Astrocyte (in vitro differentiated cells and primary cell): ENCODE data around the gene PBX1. TPM values are rescaled to one million over a fixed set of nuclear protein-coding genes. Genes with fewer than 3 reads are reported as not detected.

ENCODE experiments used
- DNase-seq: peaks from one replicate; pipeline ENCODE4 v3.0.0-alpha.2; 2010; ENCODE audit warnings: low read depth
- FAIRE-seq: peaks from 2 replicates; lab custom pipeline; 2011; peaks lifted over from hg19 to GRCh38; lab: Jason Lieb, UNC
- H2AFZ ChIP-seq: 2 replicates; pipeline ENCODE4 v1.6.0; 2012; ENCODE audit warnings: low read depth, low read length, inconsistent platforms
- H3K27ac ChIP-seq: 2 replicates; pipeline ENCODE4 v1.5.1; 2011; ENCODE audit warnings: low read depth, low read length, inconsistent platforms
- H3K27me3 ChIP-seq: 2 replicates; pipeline ENCODE4 v1.6.0; 2011; ENCODE audit warnings: low read length, inconsistent platforms; ENCODE audit not compliant: insufficient read depth
- H3K36me3 ChIP-seq: 2 replicates; pipeline ENCODE4 v1.5.1; 2011; ENCODE audit warnings: low read length, inconsistent platforms; ENCODE audit not compliant: insufficient read depth
- H3K4me1 ChIP-seq: 2 replicates; pipeline ENCODE4 v1.5.1; 2011; ENCODE audit warnings: low read length, inconsistent platforms; ENCODE audit not compliant: insufficient read depth
- H3K4me2 ChIP-seq: 2 replicates; pipeline ENCODE4 v1.6.0; 2012; ENCODE audit warnings: low read length, inconsistent platforms
- H3K4me3 ChIP-seq: 2 replicates; pipeline ENCODE4 v1.5.1; 2011; ENCODE audit warnings: low read depth, mild to moderate bottlenecking, low read length, inconsistent platforms; ENCODE audit not compliant: insufficient read depth
- H3K79me2 ChIP-seq: 2 replicates; pipeline ENCODE4 v1.6.0; 2012; ENCODE audit warnings: mild to moderate bottlenecking, low read length, inconsistent platforms; ENCODE audit not compliant: insufficient read depth
- H3K9ac ChIP-seq: 2 replicates; pipeline ENCODE4 v1.6.0; 2012; ENCODE audit warnings: mild to moderate bottlenecking, low read length, inconsistent platforms
- H3K9me3 ChIP-seq: 2 replicates; pipeline ENCODE4 v1.5.1; 2012; ENCODE audit warnings: low read depth, mild to moderate bottlenecking, low read length, inconsistent platforms; ENCODE audit not compliant: insufficient read depth
- H4K20me1 ChIP-seq: 2 replicates; pipeline ENCODE4 v1.6.0; 2012; ENCODE audit warnings: low read length, inconsistent platforms; ENCODE audit not compliant: insufficient read depth
- H3K27ac Mint-ChIP-seq: one replicate; pipeline ENCODE4 v1.8.0; 2021; ENCODE audit warnings: mild to moderate bottlenecking, mixed read lengths; ENCODE audit not compliant: unreplicated experiment
- H3K27me3 Mint-ChIP-seq: one replicate; pipeline ENCODE4 v1.8.0; 2021; ENCODE audit warnings: low read depth, mixed read lengths; ENCODE audit not compliant: unreplicated experiment
- H3K36me3 Mint-ChIP-seq: one replicate; pipeline ENCODE4 v1.8.0; 2021; ENCODE audit warnings: low read depth, mixed read lengths; ENCODE audit not compliant: unreplicated experiment
- H3K4me1 Mint-ChIP-seq: one replicate; pipeline ENCODE4 v1.8.0; 2021; ENCODE audit warnings: low read depth, mixed read lengths; ENCODE audit not compliant: unreplicated experiment
- H3K4me3 Mint-ChIP-seq: one replicate; pipeline ENCODE4 v1.8.0; 2021; ENCODE audit warnings: mild to moderate bottlenecking, moderate library complexity, mixed read lengths; ENCODE audit not compliant: unreplicated experiment
- H3K9me3 Mint-ChIP-seq: one replicate; pipeline ENCODE4 v1.8.0; 2021; ENCODE audit warnings: mild to moderate bottlenecking, mixed read lengths; ENCODE audit not compliant: unreplicated experiment
- CTCF ChIP-seq: IDR thresholded peaks from 2 replicates; pipeline ENCODE4 v1.5.1; 2011; ENCODE audit warnings: low read depth, mild to moderate bottlenecking, inconsistent platforms, low read length, moderate library complexity; ENCODE audit not compliant: insufficient read depth
- EZH2 ChIP-seq: IDR thresholded peaks from 2 replicates; pipeline ENCODE4 v1.6.1; 2012; ENCODE audit warnings: mild to moderate bottlenecking, low read length, inconsistent platforms; ENCODE audit not compliant: insufficient read depth
- total RNA-seq: library from RNA; stranded (reverse); gene quantifications from 2 replicates; pipeline ENCODE4 v1.2.1, GENCODE V29; 2021

Gene PBX1
- total RNA-seq, 1 donor from 2014 or later, result 37.2 TPM

DNA sequence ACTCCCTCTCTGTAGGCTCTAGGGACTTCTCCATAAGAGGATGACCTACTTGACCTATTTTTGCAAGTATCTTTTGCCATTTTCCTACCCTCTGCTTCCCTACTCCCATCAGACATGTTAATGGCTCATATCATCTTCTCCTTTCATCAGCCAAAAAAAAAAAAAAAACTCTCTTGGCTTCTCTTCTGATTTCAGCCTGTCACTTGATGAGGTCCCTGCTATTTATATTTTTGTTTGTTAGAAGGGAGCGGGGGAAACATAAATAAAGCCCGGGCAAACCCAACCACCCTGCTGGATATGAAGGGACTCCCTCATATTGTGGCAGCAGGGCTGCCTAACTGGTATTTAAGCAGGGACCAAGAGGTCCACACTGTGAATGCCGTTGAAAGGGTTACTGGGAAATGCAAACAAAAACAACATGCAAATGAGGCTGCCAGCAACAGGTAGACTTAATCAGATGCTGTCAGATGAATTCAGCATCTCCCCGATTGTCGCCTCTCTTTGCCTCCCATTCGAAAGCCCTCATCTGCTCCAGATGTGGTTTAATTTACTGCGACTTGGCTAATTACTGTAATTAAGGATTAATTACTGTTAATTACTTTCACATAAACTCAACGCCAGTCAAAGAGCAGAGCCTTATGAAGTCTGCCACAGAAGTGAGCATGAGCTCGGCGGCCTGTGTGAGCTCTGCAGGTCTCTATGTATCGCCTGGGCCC lies 172.3 kb downstream of the PBX1 start:
- FAIRE-seq (no peak), DNase-seq (no peak)
- no peak overlapping the region for H3K4me3 Mint-ChIP-seq
- TF ChIP-seq CTCF, result no peak
- no peak for TF ChIP-seq EZH2
- no peaks in the 10 kb centered on the region for H3K36me3 ChIP-seq
- H3K27me3 ChIP-seq, result no peaks in the 10 kb centered on the region
- no peak overlapping the region for H3K27ac ChIP-seq
- no peaks in the 10 kb centered on the region for H3K27me3 Mint-ChIP-seq
- H4K20me1 ChIP-seq, result no peaks in the 10 kb centered on the region
- H3K4me3 ChIP-seq, result no peak overlapping the region
- H3K36me3 Mint-ChIP-seq, result no peaks in the 10 kb centered on the region
- H3K9ac ChIP-seq, result no peak overlapping the region
- no peak overlapping the region for H3K27ac Mint-ChIP-seq
- peaks cover 30% of the 10 kb centered on the region for H3K4me1 Mint-ChIP-seq
- no peaks in the 10 kb centered on the region for H3K79me2 ChIP-seq
- H3K4me2 ChIP-seq, result no peak overlapping the region
- peaks cover 17% of the 10 kb centered on the region for H3K4me1 ChIP-seq
- H3K9me3 Mint-ChIP-seq, result no peaks in the 10 kb centered on the region
- no peak overlapping the region for H2AFZ ChIP-seq
- no peaks in the 10 kb centered on the region for H3K9me3 ChIP-seq

DNA sequence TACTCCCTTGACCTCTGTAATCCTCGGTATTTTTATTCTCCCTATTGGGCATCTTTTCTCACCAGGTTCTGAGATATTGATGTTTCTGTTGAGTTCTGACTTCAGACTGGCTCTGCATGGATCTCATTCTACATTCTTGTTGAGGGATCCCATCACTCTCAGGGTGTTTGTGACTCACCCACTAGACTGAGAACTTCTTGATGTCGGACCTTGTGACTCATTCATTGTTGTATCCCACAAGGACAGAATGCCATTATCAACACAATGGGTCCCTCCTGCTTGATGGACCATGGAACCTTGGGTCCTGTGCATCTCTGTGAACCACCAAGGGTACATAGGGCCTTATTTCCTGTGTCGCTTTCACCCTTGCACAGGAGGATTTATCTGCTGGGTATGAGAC lies 174.1 kb downstream of the PBX1 start:
- no peaks in the 10 kb centered on the region for H4K20me1 ChIP-seq
- no peaks in the 10 kb centered on the region for H3K36me3 Mint-ChIP-seq
- no peak overlapping the region for H3K27ac ChIP-seq
- DNase-seq (peak; percentile 84), FAIRE-seq (peak; percentile 54)
- H3K36me3 ChIP-seq, result no peaks in the 10 kb centered on the region
- H3K4me3 Mint-ChIP-seq, result no peak overlapping the region
- H3K79me2 ChIP-seq, result no peaks in the 10 kb centered on the region
- no peaks in the 10 kb centered on the region for H3K27me3 Mint-ChIP-seq
- no peak overlapping the region for H3K27ac Mint-ChIP-seq
- H3K9me3 ChIP-seq, result no peaks in the 10 kb centered on the region
- no peaks in the 10 kb centered on the region for H3K9me3 Mint-ChIP-seq
- no peak overlapping the region for H3K4me3 ChIP-seq
- peaks cover 29% of the 10 kb centered on the region for H3K4me1 Mint-ChIP-seq
- peaks cover 13% of the 10 kb centered on the region for H3K4me1 ChIP-seq
- no peaks in the 10 kb centered on the region for H3K27me3 ChIP-seq
- H2AFZ ChIP-seq, result no peak overlapping the region
- no peak overlapping the region for H3K9ac ChIP-seq
- peak overlapping the region; percentile 6 for H3K4me2 ChIP-seq
- TF ChIP-seq CTCF (no peak), EZH2 (no peak)

- H3K9me3 Mint-ChIP-seq, result no peaks in the 10 kb centered on the region
- Histone ChIP-seq H3K4me2 (no peak overlapping the region), H3K27me3 (no peaks in the 10 kb centered on the region), H3K9me3 (no peaks in the 10 kb centered on the region), H3K79me2 (no peaks in the 10 kb centered on the region), H4K20me1 (no peaks in the 10 kb centered on the region), H3K4me3 (no peak overlapping the region), H3K9ac (no peak overlapping the region), H2AFZ (no peak overlapping the region), H3K36me3 (no peaks in the 10 kb centered on the region), H3K4me1 (peaks cover 13% of the 10 kb centered on the region), H3K27ac (no peak overlapping the region)
- H3K4me1 Mint-ChIP-seq, result peaks cover 27% of the 10 kb centered on the region
- H3K36me3 Mint-ChIP-seq, result no peaks in the 10 kb centered on the region
- TF ChIP-seq EZH2 (no peak), CTCF (no peak)
- H3K27me3 Mint-ChIP-seq, result no peaks in the 10 kb centered on the region
- peak; percentile 17 for FAIRE-seq
- no peak overlapping the region for H3K27ac Mint-ChIP-seq
- no peak overlapping the region for H3K4me3 Mint-ChIP-seq
- no peak for DNase-seq
Observed at GRCh38 chr1:164733734-164734133, 174.8 kb downstream of the PBX1 start.
